GM12873 (cell line): ENCODE measurements around the gene PPP2R5E.

ENCODE experiments used
- TF ChIP-seq, protein P1 (sequence below): IDR thresholded peaks from 2 replicates; pipeline ENCODE4 v1.5.1; 2012; ENCODE audit warnings: low read depth, mild to moderate bottlenecking, moderate library complexity, low read length, control low read depth; ENCODE audit not compliant: insufficient read depth; ENCODE audit errors: missing control alignments

The PPP2R5E gene

DNA sequence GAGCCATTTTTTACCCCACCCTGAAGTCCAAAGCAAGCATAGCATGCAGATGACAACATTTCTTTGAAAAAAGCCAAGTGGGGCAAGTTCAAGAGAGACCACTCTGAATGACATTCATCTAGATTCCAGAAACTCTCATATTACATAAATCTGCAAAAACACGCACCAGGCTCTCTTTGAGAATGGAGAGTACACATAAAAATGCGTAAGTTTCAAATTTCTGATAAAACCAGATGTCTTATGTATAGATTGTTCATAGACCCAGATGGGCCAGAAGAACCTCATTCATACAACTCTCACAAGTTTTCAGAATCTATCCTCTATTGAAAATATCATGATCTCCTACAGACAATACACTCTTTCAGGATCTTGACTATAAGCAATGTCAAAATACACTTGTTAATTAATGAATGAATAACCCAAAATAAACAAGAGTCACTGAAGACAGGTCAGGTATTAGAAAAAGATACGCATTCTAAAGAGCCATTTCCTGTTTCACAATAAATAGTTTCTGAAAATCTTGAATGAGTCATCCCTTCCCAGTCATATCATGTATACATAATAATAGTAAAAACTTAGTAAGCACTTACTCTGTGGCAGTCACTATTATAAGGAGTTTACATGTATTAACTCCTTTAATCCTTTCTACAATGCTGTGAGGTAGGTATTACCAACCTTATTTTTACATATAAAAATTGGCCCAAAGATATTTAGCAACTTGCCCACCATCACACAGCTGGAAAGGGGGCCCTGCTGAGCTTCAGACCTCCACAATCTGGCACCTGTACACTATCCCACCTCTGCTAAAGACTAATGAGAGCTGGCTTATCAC lies 72.0 kb downstream of the PPP2R5E start:
- TF ChIP-seq, protein P1, sequence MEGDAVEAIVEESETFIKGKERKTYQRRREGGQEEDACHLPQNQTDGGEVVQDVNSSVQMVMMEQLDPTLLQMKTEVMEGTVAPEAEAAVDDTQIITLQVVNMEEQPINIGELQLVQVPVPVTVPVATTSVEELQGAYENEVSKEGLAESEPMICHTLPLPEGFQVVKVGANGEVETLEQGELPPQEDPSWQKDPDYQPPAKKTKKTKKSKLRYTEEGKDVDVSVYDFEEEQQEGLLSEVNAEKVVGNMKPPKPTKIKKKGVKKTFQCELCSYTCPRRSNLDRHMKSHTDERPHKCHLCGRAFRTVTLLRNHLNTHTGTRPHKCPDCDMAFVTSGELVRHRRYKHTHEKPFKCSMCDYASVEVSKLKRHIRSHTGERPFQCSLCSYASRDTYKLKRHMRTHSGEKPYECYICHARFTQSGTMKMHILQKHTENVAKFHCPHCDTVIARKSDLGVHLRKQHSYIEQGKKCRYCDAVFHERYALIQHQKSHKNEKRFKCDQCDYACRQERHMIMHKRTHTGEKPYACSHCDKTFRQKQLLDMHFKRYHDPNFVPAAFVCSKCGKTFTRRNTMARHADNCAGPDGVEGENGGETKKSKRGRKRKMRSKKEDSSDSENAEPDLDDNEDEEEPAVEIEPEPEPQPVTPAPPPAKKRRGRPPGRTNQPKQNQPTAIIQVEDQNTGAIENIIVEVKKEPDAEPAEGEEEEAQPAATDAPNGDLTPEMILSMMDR: no peak

DNA sequence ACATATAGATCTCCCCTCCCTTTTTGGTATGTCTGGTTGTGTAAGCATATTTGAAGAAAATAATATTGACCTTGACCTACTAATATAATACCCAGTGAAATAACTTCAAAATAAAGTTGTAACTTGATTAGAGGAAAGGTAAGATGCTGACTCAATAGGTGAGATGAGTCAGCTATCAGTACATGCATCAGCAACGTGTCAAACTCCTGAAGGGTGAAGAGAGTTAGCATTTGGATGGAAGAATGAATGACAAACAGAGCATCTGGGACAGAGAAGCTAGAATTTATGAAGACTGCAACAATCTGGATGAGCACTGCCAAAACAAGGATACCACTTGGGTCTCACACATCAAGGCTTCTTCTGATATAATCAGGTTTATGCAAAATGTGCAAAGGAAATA lies 74.9 kb downstream of the PPP2R5E start:
- TF ChIP-seq, protein P1: no peak

DNA sequence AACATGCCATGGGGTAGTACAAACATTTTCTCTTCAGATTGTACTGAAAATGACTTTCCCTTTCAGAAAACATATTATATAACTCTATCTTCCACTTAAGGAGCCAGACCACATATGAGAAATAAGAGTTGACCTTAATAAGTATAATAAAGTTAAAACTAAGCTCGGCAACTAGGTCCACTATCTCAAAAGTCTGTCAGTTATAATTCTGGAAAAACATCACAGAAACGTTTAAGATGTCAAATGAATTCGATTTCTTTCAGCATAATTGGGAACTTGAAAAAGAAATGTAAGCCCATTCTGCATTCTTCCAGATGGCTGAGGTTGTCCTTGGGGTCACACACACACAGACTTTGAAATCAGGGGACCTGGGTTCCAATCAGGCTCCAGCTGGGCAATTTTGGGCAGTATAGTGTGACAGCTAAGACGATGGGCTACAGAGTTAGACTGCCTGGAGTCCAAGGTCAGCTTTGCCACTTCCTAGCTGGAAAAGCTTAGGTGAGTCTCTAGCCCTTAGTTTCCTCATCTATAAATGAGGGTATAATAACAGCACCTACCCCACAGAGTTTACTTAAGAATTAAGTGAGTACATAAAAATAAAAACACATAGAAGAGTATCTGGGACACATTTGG lies 75.6 kb downstream of the PPP2R5E start:
- TF ChIP-seq, protein P1: no peak

DNA sequence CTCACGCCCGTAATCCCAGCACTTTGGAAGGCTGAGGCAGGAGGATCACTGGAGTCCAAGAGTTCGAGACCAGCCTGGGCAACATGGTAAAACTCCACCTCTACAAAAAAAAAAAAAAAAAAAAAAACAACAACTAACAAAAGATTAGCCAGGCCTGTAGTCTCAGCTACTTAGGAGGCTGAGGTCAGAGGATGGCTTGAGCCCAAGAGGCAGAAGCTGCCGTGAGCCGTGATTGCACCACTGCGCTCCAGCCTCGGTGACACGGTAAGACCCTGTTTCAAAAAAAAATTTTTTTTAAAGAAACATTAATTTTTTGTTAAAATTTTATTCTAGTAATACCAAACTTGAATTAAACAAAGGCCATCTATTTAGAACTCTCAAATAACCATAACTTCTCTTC lies 77.8 kb downstream of the PPP2R5E start:
- TF ChIP-seq, protein P1: no peak

DNA sequence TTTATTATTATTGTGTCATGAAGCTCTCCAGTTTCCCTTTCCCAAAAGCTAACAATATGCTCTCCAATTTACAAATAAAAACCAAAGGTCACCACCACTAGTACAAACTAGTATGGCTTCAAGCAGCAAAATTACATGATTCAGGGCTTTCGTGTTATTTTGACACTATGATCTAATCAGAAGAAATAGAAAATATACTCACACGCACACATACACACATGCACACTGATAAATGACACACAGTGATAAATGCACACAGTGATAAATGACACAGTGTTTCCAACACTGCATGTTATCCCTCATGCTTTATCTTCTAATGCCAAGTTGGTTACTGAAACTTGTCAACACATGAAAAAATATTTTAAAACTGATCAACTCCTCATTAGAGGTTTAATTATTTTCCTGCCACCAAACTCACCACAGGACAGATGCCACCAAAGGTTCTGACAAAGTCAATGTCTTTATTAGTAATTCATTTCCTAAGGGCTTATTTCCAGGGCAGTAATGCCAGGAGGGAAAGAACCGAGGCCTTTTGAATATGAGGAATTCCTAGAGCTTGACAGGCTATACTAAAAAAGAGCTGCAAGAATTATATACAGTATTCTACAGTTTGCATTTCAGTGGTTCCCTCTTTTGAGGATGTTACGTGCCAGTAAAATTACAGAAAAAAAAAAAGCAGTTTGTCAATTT lies 82.4 kb downstream of the PPP2R5E start:
- TF ChIP-seq, protein P1: no peak

DNA sequence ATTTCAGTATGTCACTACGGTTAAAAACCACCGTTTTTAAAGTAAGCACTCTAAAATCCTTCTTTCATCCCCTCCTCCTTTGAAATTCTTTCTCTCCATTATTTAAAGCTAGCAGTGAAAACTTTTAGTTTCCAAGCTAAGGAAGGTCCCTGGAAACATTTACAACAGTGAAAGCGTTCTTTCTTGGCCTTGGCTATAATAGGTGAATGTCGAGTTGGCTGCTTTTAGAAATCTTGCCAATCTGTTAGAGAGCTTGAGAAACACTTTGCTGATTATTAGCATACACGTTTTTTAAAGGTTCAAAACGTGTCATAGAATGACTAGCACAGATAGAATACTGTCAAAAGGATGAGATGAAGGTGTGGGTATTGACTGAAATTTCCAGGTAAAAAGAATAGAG lies 83.4 kb downstream of the PPP2R5E start:
- TF ChIP-seq, protein P1: no peak

DNA sequence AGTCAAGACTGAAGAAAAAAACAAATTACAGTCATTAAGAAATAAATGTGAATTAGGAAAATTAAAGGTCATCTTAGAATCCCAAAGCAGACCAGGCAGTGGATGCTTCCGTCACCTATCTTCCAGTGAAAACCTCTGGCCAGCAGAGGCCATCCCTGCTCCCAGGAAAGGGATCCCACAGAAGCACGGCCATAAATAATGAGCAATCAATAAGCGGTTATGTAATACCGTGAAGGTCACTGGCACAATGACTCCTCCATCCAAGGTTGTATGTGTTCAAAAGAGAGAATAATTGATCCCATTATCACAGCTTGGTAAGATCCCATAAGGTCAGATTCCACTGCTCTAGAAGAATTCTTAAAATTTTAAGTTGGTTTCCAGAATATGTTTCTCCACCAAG lies 85.7 kb downstream of the PPP2R5E start:
- TF ChIP-seq, protein P1: no peak
